ENCODE data around the gene TMEM161A.

DNA sequence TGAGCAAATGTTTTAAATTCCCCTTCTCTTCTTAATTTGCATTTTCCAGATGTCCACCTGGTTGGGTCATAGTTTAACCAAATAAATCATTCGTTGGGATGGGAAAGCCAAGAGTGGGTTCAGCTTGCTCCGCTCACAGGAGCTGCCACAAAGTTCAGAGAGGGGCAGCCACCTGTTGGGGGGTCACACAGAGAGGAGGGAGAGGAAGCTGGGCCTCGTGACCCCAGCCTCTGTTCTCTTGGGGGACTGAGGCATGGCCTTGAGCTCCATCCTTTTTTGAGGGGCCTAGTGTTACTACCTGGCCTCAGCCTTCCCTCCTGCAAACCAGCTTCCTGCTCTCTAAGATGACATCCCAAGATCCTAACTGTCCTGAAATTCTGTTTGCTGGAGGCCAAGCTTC is 29.3 kb upstream of the TMEM161A start:
- TF ChIP-seq, protein P1, sequence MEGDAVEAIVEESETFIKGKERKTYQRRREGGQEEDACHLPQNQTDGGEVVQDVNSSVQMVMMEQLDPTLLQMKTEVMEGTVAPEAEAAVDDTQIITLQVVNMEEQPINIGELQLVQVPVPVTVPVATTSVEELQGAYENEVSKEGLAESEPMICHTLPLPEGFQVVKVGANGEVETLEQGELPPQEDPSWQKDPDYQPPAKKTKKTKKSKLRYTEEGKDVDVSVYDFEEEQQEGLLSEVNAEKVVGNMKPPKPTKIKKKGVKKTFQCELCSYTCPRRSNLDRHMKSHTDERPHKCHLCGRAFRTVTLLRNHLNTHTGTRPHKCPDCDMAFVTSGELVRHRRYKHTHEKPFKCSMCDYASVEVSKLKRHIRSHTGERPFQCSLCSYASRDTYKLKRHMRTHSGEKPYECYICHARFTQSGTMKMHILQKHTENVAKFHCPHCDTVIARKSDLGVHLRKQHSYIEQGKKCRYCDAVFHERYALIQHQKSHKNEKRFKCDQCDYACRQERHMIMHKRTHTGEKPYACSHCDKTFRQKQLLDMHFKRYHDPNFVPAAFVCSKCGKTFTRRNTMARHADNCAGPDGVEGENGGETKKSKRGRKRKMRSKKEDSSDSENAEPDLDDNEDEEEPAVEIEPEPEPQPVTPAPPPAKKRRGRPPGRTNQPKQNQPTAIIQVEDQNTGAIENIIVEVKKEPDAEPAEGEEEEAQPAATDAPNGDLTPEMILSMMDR (IDR thresholded peaks at IDR 0.05): no peak
- TF ChIP-seq POLR2A (IDR thresholded peaks at IDR 0.05) (no peak), POLR2AphosphoS5 (IDR thresholded peaks at IDR 0.05) (no peak), EP300 (IDR thresholded peaks at IDR 0.05) (no peak)

All from sigmoid colon (tissue), 4 donors.